ENCODE data around the gene FGF12. TPM values are rescaled to one million over a fixed set of nuclear protein-coding genes. Genes with fewer than 3 reads are reported as not detected.
"Not testable (repeated sequence)": the region's sequence is repeated elsewhere in the genome, so short reads cannot be mapped to it uniquely, and the experiment has no call there.

The FGF12 gene
- total RNA-seq, 2 donors from 2014 or later = 0.25 to 0.48 TPM

GRCh38 chr3:192726385-192726784 lies 956 bp downstream of the FGF12 start:
- no peak for TF ChIP-seq CTCF (IDR thresholded peaks at IDR 0.05)
- intact Hi-C loops (cut with DNase I) = no loop called here
- H3K9me3 ChIP-seq = no peaks in the 10 kb centered on the region
- H3K4me1 ChIP-seq = no peaks in the 10 kb centered on the region
- H3K9ac ChIP-seq (ENCODE audit: low read depth in 2 of 2, low read length in 2 of 2) = no peak overlapping the region
- H3K27me3 ChIP-seq = no peaks in the 10 kb centered on the region
- H3K36me3 ChIP-seq = no peaks in the 10 kb centered on the region
- no peak for DNase-seq
- H3K27ac ChIP-seq = no peak overlapping the region
- H3K4me3 ChIP-seq = no peak overlapping the region

GRCh38 chr3:192719964-192720363 lies 7.4 kb downstream of the FGF12 start:
- Histone ChIP-seq H3K27ac (no peak overlapping the region), H3K36me3 (no peaks in the 10 kb centered on the region), H3K4me1 (no peaks in the 10 kb centered on the region), H3K9me3 (no peaks in the 10 kb centered on the region), H3K27me3 (no peaks in the 10 kb centered on the region), H3K9ac (ENCODE audit: low read depth in 2 of 2, low read length in 2 of 2) (no peak overlapping the region), H3K4me3 (no peak overlapping the region)
- DNase-seq = no peak
- no peak for TF ChIP-seq CTCF (IDR thresholded peaks at IDR 0.05)
- intact Hi-C loops (cut with DNase I) = no loop called here

GRCh38 chr3:192718156-192718555 lies 9.2 kb downstream of the FGF12 start:
- intact Hi-C loops (cut with DNase I) = no loop called here
- no peaks in the 10 kb centered on the region for H3K4me1 ChIP-seq
- no peaks in the 10 kb centered on the region for H3K36me3 ChIP-seq
- H3K9ac ChIP-seq (ENCODE audit: low read depth in 2 of 2, low read length in 2 of 2) = no peak overlapping the region
- no peak for TF ChIP-seq CTCF (IDR thresholded peaks at IDR 0.05)
- no peak overlapping the region for H3K27ac ChIP-seq
- no peak overlapping the region for H3K4me3 ChIP-seq
- no peaks in the 10 kb centered on the region for H3K27me3 ChIP-seq
- no peaks in the 10 kb centered on the region for H3K9me3 ChIP-seq
- DNase-seq = no peak

GRCh38 chr3:192715126-192715525 lies 12.2 kb downstream of the FGF12 start:
- no peaks in the 10 kb centered on the region for H3K36me3 ChIP-seq
- no peak overlapping the region for H3K4me3 ChIP-seq
- no peak for DNase-seq
- intact Hi-C loops (cut with DNase I) = no loop called here
- H3K4me1 ChIP-seq = no peaks in the 10 kb centered on the region
- no peak for TF ChIP-seq CTCF (IDR thresholded peaks at IDR 0.05)
- no peak overlapping the region for H3K9ac ChIP-seq (ENCODE audit: low read depth in 2 of 2, low read length in 2 of 2)
- H3K27me3 ChIP-seq = no peaks in the 10 kb centered on the region
- H3K27ac ChIP-seq = no peak overlapping the region
- H3K9me3 ChIP-seq = no peaks in the 10 kb centered on the region

- H3K4me1 ChIP-seq; H3K27ac ChIP-seq; H3K9ac ChIP-seq (ENCODE audit: low read depth in 2 of 2, low read length in 2 of 2); DNase-seq; H3K36me3 ChIP-seq; H3K9me3 ChIP-seq; H3K4me3 ChIP-seq; H3K27me3 ChIP-seq; intact Hi-C loops (cut with DNase I): not testable (repeated sequence)
These were observed 16.2 kb downstream of the FGF12 start for GRCh38 chr3:192711126-192711525.

GRCh38 chr3:192710366-192710765 lies 17.0 kb downstream of the FGF12 start:
- no peaks in the 10 kb centered on the region for H3K27me3 ChIP-seq
- no peaks in the 10 kb centered on the region for H3K36me3 ChIP-seq
- H3K4me3 ChIP-seq = no peak overlapping the region
- intact Hi-C loops (cut with DNase I) = no loop called here
- H3K9me3 ChIP-seq = no peaks in the 10 kb centered on the region
- no peaks in the 10 kb centered on the region for H3K4me1 ChIP-seq
- no peak for DNase-seq
- no peak for TF ChIP-seq CTCF (IDR thresholded peaks at IDR 0.05)
- H3K9ac ChIP-seq (ENCODE audit: low read depth in 2 of 2, low read length in 2 of 2) = no peak overlapping the region
- H3K27ac ChIP-seq = no peak overlapping the region
